GM18867 (cell line): ENCODE results near the gene RAB34.

Source experiments
- ATAC-seq: cut with Tn5 transposase; IDR thresholded peaks from one replicate; pipeline ENCODE4 v1.9.1; 2021; ENCODE audit warnings: mild to moderate bottlenecking, moderate library complexity; ENCODE audit not compliant: unreplicated experiment

Gene RAB34

DNA sequence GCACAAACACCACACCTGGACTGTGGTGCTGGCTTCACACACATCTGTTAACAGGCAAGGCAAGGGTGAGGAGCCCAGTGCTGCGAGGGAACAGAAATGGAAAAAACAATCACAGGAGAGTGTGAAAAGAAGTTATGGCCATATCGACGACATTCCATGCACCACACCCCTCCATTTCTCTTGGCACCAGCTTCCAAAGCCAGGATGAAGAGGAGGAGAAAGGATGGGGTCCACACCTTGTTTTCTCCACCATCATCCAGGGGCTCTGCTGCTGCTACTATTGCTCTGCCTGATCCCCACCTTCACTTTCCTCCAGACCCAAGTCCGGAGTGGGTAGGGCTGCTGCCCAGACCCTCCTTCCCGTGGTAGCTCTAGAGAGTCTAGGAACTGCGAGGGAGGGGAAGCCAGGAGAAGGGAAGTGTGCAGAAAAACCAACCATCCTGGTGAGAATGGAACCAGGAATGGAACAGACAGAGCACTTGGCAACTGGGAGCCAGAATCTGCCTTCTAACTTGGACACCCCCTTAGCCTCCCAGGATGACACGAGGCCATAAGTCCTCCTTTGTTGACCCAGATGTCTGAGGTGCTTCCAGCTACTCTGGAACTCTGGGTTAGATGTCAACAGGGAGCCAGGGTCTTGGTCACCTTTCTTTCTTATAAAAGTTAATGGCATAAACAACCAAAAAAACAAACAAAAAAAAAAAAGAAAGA lies 4.8 kb downstream of the RAB34 start:
- ATAC-seq = no peak

DNA sequence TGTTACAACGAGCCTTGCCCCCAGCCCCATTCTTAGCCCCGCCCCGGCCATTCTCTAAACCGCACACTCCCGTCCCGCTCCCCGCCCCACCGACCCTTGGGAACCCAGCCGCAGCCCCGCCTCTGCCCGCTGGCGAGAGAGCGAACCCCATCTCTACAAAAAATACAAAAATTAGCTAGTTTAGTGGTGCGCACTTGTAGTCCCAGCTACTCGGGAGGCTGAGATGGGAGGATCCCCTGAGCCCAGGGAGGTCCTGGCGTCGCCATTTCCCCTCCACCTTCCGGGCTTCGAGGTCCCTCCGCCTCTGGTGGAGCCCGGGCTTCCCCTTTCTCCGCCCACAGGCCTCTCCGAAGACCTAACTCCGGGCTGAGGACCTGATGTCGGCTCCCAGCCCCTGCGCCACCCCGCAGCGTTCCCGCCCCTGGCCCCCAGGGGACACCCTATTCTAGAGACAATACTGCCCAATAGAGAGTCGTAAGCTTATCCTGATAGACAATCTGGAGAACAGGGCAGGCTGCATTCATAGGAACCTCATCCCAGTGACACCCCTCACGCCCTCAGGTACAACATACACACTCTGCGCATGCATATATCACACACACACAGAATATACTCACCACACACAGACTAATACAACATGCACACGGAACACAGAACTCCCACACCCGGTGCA lies 5.5 kb downstream of the RAB34 start:
- no peak for ATAC-seq

DNA sequence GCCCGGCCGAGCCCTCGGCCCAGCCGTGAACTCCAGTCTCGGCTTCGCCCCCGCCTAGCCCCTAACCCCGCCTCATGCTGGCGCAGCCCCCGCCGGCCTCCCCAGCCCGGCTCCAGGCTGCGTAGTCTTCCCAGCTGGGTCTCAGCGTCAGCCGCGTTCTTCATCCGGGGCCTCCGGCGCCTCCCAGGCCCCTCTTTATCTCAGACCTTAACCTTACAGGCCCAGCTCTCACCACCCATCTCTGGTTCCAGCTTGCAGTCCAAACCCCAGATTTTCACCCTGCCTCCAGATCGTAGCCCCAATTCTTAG lies 6.0 kb downstream of the RAB34 start, which contains the start of gene PROCA1:
PROCA1 (minus strand) TSS at position 166 of the 309 bp plus-strand sequence. CDS start 228 bp downstream, outside the sequence.
- peak; percentile 30 for ATAC-seq

DNA sequence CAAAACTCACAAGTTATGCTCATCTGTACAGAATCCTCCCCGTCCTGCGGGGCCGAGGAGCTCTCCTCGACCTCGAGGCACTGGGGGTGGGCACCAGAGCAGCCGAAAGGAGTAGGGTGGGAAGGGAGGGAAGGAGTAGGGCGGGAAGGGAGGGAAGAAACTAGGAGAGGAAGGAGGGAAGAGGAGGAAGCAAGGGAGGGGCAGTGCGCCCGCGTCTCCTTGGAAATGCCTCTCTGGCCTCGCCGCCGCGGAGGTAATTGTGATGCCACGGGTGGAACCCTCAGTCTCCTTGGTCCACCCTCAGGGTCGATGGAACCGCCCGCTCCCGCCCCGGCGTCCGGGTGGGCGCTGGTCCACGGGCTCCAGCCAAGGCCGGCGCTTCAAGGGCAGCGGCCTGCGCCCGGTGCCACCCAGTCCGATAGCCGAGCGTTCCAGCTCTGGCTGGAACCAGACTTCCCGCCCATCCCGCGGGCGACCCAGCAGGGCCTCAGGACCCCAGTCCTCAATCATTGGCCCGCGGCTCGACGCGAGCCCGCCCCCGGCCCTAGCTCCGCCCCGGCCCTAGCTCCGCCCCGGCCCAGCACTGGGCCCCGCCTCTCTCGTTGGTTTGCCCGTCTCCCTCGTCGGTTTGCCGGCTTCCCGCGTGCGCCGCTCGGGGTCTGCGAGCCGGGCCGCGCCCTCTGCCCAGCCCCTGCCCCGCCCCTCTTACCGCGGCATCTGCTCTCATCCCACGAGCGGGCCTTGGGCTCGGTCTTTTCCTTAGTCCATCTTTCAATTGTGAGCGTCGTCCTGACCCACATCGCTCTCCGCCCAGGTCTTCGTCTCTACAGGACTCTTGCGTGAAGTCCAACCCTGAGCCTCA lies 6.6 kb downstream of the RAB34 start:
- ATAC-seq = peak; percentile 68

DNA sequence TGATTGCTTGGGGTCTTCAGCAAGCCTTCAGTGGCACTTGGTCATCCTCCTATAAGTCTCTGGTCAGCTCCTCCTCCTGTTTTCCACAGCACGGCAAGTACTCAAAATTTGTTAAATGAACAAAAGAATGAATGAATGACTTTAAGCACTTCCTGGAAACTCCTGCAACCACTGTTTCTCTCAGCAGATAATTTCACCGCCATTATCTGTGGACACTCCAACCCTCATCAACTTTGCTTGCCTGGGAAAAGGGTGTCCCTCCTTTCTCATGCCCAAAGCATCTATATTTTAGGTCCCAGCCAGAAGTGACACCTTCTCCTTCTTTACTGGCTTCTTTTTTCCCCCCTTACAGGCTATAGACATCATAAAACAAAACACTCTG lies 10.3 kb downstream of the RAB34 start:
- ATAC-seq = no peak

DNA sequence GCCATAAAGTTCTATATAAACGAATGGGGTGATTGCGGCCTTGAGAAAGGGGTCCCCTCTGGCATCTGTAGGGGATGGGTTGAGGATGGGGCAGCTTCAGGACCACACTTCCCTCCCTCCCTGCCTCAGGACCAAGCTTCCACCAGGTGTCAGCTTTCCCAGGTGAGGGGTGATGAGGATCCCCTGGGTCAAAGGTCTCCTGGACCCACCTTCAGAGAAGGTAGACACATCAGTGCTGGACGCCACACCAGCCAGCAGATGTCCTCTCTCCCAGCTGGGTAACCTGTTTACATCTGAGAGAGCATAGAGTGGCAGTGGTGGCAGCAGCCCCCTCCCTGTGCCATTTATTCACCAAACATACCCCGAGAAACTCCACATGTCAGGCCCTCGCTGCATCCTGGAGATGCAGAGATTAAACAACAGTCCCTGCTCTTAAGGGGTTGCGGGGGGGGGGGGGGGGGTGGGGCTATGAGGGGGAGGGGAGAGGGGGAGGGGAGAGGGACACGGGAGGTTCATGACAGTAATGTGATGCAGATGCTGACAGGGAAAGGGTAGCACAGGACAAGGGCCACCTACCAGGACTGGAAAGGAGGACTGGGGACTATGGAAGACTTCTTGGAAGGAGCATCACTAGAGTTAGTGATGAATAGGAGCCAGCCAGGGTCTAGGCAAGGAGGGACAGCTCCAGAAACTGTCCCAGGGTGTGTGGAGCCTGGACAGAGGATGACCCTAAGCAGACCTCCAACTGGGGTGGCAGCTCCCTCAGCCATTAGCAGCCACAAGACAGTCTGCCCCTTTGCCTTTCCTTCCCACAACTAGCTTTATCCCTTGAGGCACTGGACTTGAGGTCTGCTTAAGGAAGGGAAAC lies 11.0 kb downstream of the RAB34 start:
- ATAC-seq = no peak

DNA sequence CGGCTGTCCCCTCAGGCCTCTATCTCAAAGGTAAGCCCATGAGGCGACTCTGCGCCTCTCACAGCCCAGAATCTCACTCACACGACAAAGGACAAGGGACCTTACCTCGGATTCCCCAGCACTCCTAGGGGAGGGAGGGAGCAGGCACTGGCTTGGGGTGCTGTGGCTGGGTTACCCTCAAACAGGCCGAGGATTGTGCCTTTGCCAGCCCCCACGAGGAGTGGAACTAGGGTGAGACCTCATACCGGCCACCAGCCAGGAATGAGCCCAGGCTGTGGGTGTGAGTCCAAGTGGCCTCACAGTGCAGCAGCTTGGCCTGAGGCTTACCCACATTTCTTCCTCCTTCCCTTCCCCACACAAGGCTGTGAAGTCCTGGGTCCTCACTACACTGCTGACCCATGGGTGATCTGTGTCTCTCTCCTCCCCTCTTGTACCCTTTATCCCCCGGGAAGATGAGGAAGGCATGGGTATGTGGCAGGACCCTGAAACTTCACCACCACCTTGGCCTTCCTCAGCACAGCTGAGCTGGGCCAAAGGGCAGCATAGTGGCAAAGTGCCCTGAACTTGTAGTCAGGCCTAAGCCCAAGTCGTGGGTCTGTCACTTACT lies 11.8 kb downstream of the RAB34 start:
- no peak for ATAC-seq

DNA sequence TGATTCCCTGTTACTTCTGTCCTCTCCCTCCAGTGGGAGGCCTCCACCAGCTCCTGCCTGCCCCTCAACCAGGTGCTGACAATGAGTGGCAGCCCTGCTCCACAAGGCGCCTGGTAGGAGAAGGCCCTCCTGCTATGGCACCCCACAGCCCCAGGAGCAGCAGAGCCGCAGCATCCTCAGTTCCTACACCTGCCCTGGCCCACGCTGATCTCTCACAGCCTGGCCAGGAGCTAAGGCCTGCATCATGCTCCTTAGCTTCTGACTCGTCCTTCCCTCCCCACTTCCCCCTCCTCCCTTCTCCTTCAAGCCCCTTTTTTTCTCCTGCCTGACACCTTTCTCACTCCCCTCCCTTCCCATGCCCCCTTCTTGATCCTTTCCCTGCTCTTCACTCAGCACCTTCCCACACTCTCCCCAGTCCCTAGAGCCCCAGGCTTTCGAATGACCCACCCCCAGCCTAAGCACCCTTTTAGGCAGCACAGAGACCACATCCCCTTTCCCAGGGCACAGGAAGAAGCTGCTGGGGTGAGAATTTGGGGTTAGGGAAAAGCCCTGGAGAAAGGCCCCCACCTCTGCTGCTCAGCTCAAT lies 12.5 kb downstream of the RAB34 start:
- ATAC-seq = no peak

DNA sequence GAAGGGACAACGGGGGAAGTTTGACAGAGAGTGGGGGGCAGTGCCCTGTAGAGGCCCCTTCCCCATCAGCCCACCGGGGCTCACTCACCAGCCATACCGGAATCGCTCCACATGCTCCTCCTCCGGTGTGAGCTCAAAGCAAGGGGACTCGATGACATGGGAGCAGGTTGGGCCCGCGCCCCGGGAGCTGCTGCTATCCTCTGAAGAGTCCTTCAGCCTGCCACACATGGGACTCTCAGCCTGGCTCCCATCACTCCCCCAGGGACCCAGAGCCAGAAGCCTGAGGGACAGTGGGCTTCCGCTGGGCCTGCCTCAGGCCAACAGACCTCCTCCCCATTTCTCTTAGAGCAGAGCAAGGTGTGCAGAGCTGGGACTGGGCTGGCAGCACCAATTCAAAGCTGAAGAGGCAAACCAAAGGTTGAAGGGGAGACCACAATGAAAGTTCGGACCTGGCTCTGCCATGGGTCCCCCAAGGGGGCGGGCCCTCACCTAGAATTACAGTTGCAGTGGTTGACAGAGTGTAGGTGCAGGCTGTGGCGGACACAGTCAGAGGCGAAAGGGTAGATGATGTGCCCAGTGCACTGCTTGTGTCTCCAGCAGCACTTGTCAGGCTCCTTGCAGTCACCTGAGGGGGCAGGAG lies 13.3 kb downstream of the RAB34 start:
- ATAC-seq = no peak

DNA sequence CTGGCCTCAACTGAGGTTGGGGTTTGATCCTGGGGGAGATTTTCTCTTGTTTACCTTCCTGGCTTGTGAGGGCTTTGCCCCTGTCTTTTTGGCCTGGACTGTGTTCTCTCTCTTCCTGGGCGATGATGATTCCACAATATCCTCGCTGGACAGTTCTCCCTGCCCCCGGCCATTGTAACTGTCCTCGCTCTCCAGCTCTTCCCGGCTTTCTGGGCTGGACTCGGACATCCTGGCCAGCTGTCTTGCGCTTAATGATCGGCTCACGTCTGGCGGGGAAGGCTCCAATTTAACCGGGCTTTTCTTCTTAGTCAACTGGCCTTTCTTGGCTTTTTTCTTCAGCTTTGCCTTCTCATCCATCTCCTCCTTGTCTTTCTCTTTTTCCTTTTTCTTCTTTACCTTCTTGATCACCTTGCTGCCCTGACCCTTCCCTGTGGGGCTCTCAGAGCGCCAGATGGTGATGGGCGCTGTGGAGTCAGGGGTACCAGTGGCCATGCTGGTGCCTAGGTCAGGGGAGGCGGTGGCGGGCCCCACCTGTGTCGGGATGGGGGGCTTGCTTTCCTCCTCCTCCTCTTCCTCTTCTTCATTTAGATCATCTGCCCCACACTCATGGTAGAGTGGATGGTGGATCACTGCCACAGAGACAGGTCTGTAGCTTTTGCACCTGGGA lies 14.0 kb downstream of the RAB34 start:
- no peak for ATAC-seq

DNA sequence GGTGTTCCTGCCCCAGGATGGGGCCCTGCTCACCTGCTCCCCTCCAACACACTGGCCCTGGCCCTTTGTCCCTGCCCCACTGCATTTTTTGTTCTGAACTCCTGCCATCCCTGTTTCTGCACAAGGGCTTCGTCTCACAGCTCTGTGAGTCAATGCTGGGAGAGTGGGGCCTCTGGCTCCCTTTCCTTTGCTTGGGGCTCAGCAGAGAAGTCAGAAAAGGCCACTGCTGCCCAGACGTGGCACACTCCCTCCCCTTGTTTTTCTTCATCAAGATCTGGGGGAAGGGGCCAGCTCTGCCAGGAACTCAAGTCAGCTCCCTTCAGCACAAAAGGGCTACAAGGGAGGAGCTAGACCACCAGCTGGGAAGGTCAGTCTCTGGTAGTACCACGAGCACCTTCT lies 14.9 kb downstream of the RAB34 start:
- no peak for ATAC-seq

DNA sequence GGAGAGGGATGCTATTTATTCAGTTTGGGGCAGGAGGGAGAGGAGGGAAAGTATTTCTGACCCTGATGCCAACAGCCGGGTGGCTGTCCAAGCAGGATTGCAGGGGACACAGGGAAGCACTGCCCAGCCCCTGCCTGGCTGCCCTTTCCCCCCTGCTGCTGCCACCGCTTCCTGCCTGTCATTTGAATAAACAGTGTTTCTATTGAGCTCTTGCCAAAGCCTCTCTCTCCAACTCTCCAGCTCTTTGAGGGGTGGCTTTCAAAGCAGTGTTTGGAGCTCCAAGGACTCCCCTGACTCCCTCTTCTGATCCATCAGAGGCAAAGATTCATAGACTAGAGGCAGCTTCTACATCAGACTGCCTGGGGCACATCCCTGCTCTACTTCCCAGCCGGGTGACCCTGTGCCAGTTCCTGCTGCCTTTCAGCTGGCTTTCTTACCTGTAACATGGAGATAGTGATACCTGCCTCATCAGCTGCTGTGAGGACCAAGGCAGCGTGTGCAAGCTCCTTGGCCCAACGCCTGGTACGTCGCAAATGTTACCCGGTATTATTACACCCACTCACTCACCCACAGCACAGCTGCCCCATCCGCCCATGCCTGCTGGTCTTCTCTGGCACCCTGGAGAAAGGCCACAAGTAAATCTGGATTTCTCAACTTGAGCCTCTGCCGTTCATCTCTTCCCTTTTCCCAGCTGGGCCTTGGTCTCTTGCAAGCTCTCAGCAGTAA lies 15.5 kb downstream of the RAB34 start:
- ATAC-seq = no peak

DNA sequence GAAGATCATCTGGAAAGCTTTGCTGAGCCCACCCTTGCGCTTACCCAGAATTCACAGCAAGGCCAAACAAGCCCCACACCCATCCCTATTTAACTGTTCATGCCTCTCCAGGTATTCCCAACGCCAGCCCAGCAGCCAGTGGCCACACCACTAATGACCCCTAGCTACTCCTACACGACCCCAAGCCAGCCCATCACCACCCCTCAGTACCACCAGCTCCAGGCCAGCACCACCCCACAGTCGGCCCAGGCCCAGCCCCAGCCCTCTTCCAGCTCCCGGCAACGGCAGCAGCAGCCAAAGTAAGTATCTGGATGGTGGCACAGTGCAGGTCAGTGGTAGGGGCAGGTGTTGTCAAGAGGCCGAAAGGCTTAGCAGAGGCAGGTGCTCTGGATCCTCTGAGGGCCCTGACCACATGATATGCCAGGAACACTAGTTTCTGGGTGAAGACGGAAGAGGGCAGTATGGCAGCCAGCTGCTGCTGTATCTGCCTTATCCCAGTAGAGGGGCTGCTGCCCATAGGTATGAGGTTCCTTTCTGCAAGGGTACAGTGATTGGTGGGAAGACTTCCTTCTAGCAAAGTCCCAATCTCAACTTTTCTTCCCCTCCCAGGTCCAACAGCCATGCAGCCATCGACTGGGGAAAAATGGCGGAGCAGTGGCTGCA lies 16.7 kb downstream of the RAB34 start:
- no peak for ATAC-seq

DNA sequence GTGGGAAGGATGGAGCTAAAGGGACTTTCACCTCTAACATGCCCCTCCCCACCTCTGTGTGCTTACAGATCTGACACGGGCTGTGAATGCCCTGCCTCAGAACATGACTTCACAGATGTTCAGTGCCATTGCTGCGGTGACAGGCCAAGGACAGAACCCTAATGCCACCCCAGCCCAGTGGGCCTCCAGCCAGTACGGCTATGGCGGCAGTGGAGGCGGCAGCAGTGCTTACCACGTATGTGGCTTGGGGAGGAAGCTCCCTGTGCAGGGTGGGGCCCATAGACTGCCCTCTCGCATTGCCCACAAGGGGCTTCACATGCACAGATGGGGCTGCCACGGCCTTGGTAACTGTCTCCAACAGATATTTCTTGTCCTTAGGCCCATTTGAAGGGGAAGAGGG lies 17.4 kb downstream of the RAB34 start:
- no peak for ATAC-seq

DNA sequence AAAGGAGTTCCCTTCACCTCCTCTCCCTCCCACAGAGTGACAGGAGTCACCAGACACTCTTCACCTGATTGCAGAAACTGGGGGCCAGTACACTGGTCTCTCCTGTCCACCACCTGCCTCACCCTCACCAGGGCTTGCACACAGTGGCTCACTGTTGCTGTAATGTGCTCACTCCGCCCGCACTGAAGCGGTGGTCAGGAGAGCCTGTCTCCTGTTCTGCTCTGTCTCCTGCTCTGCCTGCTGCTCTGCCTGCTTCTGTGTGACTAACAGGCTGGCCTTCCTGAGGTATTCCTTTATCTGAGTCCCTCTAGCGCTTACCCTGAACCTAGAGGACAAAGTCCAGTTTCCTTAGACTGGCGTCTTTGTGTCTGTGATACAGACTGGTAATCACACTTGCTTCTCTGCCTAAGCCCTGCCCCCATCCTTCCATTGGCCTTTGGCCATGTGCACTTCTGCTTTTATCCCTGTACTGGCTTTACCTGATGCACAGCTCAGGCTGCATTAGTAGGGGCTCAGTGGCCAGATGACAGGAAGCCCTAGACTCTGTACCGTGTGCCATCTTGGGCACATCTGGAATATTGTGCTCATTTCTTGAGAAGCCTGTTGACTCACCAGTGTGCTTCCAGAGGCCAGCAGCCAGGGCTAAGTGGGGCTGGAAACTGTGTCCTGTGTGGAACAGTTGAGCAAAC lies 19.3 kb downstream of the RAB34 start:
- no peak for ATAC-seq

DNA sequence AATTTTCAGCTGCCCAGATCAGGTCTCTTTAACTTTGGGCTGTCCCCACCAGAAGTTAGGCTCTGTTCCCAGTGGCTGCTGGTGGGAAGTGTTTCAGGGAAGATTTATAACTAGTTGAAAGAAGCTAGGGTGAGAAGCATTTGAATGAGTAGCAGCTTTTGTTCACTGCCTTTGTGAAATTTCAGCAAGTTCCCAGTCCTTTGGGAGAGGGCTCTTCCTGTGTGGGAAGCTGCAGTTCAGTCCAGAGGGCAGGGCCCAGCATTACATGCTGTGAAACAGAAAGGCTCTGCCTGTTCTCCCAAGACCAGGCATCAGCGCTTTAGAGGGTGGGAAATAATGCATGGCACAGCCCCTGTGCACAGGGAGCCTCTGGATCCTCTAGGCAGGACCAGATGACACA lies 23.8 kb downstream of the RAB34 start:
- ATAC-seq = no peak

DNA sequence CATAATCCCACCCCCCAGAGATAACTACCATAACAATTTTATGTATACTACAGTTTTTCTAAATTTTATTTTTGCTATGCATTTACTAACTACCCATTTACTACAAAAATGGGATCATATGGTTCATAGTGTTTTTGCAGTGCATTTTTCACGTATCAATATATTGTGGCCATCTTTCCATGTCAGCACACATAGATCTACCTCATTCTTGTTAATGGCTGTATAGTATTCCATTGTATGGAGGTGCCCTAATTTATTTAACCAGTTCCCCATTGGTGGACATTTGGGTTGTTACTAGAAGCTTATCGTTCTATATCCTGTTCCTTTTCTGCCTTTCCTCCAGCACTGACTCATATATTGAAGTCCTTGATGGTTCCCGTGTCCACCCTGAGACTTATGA lies 28.7 kb downstream of the RAB34 start:
- no peak for ATAC-seq
